RPMI8226 (cell line): Measurements from ENCODE around the gene GABPA.
"Not testable (repeated sequence)": the region's sequence is repeated elsewhere in the genome, so short reads cannot be mapped to it uniquely, and the experiment has no call there.

Source experiments
- DNase-seq: peaks from one replicate; pipeline ENCODE4 v3.0.0-alpha.2; 2015

GABPA gene

GRCh38 chr21:25734904-25735645, at the start of gene GABPA, which contains the start of gene ATP5PF:
Gene GABPA (plus strand): TSS chr21:25734972. CDS start chr21:25741599, 6,627 bp downstream.
Gene ATP5PF (minus strand): TSS chr21:25734904. CDS start chr21:25729794, 5,110 bp downstream.
- peak; percentile 99 for DNase-seq

GRCh38 chr21:25687787-25688186, 47.0 kb upstream of the GABPA start:
- DNase-seq: no peak

- DNase-seq: no peak
These were observed 46.3 kb upstream of the GABPA start for GRCh38 chr21:25688275-25689155.

GRCh38 chr21:25689226-25689625, 45.5 kb upstream of the GABPA start:
- no peak for DNase-seq

DNA sequence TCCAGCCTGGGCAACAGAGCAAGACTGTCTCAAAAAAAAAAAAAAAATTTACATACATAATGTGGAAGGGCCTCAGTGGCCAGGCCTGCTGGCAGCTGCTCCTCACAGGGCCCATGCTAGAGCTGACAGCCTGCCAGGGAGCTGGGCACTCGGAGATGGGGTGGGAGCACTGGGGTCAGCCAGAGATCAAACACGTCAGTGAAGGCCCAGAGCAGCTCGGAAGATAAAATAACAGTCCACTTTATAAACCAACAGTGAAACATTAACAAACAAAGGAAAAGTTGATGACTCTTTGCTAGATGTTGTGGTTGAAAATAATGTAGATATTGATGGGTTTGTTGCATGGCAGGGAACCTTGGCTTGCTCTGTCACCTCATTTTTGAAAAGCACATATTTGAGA, 42.8 kb upstream of the GABPA start:
- DNase-seq: no peak

- not testable (repeated sequence) for DNase-seq
These were observed 39.3 kb upstream of the GABPA start for GRCh38 chr21:25695461-25695860.

DNA sequence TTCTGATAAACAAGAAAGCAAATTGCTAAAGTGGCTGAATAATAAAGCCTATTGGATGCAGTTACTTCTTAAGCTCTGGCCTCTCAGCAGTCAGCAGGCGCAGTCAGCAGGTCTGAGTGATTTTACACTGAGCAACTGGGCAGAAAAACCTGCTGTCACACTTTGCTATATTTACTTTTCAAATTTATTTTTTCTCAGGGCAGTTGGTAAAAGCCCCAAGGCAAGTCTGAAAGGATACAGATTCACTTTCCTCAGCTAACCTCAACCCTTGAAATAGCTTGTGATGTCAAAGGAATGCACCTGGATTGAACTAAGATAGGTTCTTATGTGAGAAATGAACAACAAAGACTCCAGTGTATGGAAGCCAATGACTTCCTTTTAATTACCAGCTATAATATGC, 34.0 kb upstream of the GABPA start:
- peak; percentile 10 for DNase-seq

GRCh38 chr21:25701529-25701928, 33.2 kb upstream of the GABPA start:
- DNase-seq: no peak

GRCh38 chr21:25708467-25709065, 26.2 kb upstream of the GABPA start:
- DNase-seq: peak; percentile 58

DNA sequence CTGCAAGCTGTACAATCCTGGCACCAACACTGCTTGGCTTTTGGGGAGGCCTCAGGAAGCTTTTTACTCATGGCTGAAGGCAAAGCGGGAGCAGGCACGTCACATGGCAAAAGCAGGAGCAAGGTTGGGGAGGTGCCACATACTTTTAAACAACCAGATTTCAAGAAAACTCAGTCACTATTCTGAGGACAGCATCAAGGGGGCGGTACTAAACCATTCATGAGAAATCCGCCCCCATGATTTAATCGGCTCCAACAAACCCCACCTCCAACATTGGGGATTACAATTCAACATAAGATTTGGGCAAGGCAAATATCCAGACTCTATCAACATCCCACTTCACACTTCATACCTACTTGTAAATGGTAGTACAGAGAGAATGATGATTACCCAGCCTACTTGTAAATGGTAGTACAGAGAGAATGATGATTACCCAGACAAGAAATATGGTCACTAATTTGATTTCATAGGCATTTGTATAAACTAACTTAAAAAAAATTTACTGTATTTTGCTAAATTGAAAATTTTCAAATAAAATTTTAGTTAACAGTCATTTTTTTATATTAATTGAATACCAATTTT, 25.0 kb upstream of the GABPA start:
- no peak for DNase-seq

DNA sequence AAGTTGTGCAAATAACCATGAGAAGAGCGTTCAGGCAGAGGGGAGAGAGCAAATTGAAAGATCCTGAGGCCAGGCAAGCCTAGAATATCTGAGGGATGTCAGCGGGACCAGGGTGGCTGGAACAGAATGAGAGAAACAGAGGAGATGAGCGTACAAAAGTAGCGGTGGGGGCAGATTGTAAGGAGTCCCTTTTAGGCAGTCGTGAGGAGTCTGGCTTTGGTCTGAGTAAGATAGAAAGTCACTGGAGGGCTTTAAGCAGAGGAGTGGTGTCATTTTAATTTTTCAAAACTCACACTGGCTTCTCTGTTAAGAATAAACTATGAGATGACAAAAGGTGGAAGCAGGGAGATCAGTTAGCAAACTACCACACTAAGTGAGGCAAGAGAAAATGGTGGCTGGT, 24.2 kb upstream of the GABPA start:
- DNase-seq: no peak

DNA sequence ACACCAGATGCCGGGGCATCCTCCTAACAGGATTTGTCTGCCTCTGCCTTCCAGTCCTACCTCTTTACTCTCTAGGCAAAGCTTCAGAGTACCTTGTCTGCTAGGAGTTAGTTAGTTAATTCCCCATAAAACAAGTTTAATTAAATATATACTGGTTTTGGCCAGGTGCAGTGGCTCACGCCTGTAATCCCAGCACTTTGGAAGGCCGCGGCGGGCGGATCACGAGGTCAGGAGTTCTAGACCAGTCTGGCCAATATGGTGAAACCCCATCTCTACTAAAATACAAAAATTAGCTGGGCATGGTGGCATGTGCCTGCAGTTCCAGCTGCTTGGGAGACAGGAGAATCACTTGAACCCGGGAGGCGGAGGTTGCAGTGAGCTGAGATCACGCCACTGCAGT, 20.7 kb upstream of the GABPA start:
- DNase-seq: not testable (repeated sequence)

GRCh38 chr21:25717491-25718147, 17.2 kb upstream of the GABPA start:
- peak; percentile 18 for DNase-seq

GRCh38 chr21:25721987-25722386, 12.8 kb upstream of the GABPA start:
- no peak for DNase-seq

DNA sequence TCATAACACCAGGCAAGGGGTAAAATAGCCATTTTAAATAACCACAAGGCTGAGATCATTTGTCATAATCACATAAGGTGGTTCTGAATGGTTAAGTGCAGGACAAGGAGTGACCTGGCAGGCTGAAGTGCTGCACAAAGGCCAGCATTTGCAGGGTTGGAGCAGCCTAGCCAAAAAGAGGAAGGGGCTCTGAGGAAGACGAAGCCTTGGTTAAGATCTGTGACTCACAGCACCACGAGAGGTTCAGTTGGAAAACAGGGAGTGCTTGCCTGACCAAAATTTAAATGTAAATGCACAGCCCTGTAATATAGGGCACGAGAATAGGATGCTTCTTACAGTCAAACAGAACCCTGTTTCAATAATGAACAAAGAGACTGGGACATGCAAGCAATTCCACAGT, 12.1 kb upstream of the GABPA start:
- no peak for DNase-seq

GRCh38 chr21:25732091-25732760, 2.5 kb upstream of the GABPA start:
- DNase-seq: no peak

GRCh38 chr21:25733859-25734653, 716 bp upstream of the GABPA start:
- DNase-seq: peak; percentile 51

DNA sequence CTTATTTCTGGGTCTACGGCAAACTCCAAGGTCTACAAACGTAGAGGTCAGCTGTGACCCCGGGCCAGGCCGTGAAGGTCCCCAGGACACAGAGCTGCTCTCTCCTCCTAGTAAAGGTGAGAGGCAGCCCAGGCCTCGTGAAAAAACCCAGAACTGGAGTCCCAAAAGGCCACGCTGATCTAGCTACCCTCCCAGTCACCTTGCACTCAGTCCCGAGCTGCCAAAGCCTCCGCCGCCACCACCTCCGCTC, 193 bp upstream of the GABPA start:
- DNase-seq: no peak

DNA sequence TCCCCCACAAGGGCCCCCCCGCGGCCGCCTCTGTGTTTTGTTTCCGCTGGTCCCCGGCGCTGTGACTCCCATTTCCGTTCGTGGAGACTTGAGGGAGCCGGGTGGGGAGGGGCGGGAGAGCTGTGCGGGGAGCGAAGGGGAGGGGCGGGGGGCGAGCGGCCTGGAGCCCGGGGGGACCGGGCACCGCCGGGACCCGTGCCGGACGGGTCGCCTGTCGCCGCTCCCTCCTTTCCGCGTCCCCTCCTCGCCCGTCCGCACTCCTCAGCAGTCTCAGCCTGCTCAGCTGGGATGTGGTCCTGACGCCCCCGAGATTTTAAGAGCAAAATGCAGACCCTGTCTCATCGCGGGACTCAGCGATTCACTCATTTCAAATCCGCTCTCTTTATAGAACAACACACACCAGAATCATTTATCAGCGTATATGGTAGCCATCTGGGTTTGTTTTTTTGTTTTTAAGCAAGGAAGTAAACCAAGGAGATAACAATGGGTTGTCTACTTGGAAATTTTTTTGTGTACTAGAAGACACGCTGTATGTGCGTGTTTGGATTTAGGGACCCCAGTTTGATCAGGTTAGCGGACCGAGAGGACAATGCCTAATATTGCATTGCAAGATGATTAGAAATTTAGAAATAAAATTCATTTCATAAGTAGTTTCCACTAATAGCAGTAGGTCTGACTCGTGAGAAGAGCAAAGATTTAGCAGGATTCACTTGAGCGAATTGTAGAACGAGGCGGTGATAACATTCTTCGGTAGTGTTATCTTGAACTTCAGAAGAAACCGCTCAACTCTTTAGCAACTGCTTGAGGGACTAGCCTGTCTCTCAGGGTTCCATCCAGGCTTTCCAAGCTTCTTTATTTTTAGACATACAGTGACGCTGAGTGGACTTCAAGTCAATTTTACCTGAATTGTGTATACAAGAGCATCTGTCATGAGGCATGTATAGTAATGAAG, 1.1 kb downstream of the GABPA start:
- DNase-seq: peak; percentile 86

- peak; percentile 6 for DNase-seq
These were observed 2.6 kb downstream of the GABPA start for GRCh38 chr21:25737421-25737820.
